A673 (cell line): ENCODE measurements around the gene EPN1.

Experiments
- CTCF ChIP-seq: fragments of 300-800, 200-600 bp; sonication (generic); conservative IDR thresholded peaks from 2 replicates; pipeline ENCODE4 v1.5.1; 2017; ENCODE audit warnings: low read depth, mild to moderate bottlenecking, antibody characterized with exemption, low read length, moderate library complexity, mixed read lengths
- EZH2 ChIP-seq: fragments of 200-600 bp; sonication (generic); IDR thresholded peaks from 2 replicates; pipeline ENCODE4 v1.6.1; 2017; ENCODE audit warnings: borderline replicate concordance, low read depth, mild to moderate bottlenecking, mixed read lengths, antibody characterized with exemption, low read length; ENCODE audit not compliant: poor library complexity, severe bottlenecking

- no peak for TF ChIP-seq CTCF
- TF ChIP-seq EZH2 = no peak
Measured at GRCh38 chr19:55660404-55660803, 14.6 kb upstream of the EPN1 start.
